ENCODE measurements around the gene PNPT1.

The PNPT1 gene

DNA sequence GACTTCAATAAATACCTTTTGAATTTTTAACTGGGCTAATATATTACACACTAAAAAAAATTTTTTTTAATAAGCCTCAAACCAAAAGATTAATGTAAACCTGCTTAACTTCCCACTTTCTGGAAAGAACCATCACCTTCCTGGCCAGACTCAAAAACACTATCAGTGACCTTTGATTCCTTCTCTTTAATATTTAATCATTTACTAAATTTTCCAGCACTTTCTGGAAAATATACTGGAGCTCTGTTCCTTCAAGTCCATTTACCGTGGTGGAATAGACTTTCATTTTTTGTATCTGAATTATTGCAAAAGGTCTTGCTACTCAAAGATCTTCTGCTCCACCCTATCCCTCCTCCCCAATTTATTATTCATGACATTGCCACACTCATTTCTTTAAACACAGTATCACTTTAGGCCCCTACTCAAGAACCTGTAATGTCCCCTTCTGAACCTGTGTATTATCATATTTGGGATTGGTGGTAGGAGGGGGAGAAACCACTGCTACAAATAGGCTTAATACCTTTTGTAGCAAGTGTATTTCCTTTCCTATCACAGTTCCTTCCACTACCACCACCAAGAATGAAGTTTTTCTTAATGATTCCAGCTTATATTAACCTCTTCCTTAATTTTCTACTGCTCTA lies 83.6 kb downstream of the PNPT1 start:
- TF ChIP-seq BACH2 (CRISPR knock-in tag; IDR thresholded peaks at IDR 0.05; ENCODE audit: borderline replicate concordance) (no peak), ZFP3 (CRISPR knock-in tag; IDR thresholded peaks at IDR 0.05) (no peak), RARB (CRISPR knock-in tag; IDR thresholded peaks at IDR 0.05) (no peak), ZNF8 (CRISPR knock-in tag; IDR thresholded peaks at IDR 0.05) (no peak), ARNTL (CRISPR knock-in tag; IDR thresholded peaks at IDR 0.05; ENCODE audit: borderline replicate concordance, low read depth) (no peak), ZNF70 (CRISPR knock-in tag; IDR thresholded peaks at IDR 0.05) (no peak), TCF4 (CRISPR knock-in tag; IDR thresholded peaks at IDR 0.05; ENCODE audit: borderline replicate concordance) (no peak), ISL1 (CRISPR knock-in tag; IDR thresholded peaks at IDR 0.05) (no peak), OSR1 (CRISPR knock-in tag; IDR thresholded peaks at IDR 0.05) (no peak), ZFP30 (CRISPR knock-in tag; IDR thresholded peaks at IDR 0.05) (no peak), CSDC2 (CRISPR knock-in tag; IDR thresholded peaks at IDR 0.05) (no peak), PPARA (CRISPR knock-in tag; IDR thresholded peaks at IDR 0.05; ENCODE audit: borderline replicate concordance) (no peak)
- TF ChIP-seq, protein P1, sequence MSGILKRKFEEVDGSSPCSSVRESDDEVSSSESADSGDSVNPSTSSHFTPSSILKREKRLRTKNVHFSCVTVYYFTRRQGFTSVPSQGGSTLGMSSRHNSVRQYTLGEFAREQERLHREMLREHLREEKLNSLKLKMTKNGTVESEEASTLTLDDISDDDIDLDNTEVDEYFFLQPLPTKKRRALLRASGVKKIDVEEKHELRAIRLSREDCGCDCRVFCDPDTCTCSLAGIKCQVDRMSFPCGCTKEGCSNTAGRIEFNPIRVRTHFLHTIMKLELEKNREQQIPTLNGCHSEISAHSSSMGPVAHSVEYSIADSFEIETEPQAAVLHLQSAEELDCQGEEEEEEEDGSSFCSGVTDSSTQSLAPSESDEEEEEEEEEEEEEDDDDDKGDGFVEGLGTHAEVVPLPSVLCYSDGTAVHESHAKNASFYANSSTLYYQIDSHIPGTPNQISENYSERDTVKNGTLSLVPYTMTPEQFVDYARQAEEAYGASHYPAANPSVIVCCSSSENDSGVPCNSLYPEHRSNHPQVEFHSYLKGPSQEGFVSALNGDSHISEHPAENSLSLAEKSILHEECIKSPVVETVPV (CRISPR knock-in tag; IDR thresholded peaks at IDR 0.05) = no peak
- TF ChIP-seq, protein P2, sequence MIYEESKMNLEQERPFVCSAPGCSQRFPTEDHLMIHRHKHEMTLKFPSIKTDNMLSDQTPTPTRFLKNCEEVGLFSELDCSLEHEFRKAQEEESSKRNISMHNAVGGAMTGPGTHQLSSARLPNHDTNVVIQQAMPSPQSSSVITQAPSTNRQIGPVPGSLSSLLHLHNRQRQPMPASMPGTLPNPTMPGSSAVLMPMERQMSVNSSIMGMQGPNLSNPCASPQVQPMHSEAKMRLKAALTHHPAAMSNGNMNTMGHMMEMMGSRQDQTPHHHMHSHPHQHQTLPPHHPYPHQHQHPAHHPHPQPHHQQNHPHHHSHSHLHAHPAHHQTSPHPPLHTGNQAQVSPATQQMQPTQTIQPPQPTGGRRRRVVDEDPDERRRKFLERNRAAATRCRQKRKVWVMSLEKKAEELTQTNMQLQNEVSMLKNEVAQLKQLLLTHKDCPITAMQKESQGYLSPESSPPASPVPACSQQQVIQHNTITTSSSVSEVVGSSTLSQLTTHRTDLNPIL (CRISPR knock-in tag; IDR thresholded peaks at IDR 0.05; ENCODE audit: low read depth) = no peak
- TF ChIP-seq, protein P3, sequence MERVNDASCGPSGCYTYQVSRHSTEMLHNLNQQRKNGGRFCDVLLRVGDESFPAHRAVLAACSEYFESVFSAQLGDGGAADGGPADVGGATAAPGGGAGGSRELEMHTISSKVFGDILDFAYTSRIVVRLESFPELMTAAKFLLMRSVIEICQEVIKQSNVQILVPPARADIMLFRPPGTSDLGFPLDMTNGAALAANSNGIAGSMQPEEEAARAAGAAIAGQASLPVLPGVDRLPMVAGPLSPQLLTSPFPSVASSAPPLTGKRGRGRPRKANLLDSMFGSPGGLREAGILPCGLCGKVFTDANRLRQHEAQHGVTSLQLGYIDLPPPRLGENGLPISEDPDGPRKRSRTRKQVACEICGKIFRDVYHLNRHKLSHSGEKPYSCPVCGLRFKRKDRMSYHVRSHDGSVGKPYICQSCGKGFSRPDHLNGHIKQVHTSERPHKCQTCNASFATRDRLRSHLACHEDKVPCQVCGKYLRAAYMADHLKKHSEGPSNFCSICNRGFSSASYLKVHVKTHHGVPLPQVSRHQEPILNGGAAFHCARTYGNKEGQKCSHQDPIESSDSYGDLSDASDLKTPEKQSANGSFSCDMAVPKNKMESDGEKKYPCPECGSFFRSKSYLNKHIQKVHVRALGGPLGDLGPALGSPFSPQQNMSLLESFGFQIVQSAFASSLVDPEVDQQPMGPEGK (CRISPR knock-in tag; IDR thresholded peaks at IDR 0.05; ENCODE audit: borderline replicate concordance) = no peak
- ATAC-seq = no peak

DNA sequence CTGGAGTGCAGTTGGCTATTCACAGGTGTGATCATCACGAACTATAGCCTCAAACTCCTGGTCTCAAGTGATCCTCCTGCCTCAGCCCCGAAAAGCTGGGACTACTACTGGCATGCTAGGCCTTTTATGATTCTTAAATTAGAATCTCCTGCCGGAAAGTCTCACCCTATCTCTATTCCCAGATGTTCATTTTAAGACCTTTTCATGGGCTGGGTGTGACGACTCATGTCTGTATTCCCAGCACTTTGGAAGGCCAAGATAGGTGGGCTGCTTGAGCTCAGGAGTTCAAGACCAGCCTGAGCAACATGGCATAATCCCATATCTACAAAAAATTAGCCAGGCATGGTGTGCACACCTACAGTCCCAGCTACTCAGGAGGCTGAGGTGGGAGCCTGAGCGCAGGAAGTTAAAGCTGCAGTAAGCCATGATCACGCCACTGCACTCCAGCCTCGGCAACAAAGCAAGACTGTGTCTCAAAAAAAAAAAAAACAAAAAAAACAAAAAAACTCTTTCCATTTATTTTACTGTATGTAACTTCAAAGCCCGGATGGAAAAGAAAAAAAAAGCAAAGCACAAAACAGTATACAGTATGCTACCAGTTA lies 84.3 kb downstream of the PNPT1 start:
- ATAC-seq = no peak
- TF ChIP-seq ZNF8 (CRISPR knock-in tag; IDR thresholded peaks at IDR 0.05) (no peak), TOX (CRISPR knock-in tag; IDR thresholded peaks at IDR 0.05; ENCODE audit: borderline replicate concordance) (no peak), OSR1 (CRISPR knock-in tag; IDR thresholded peaks at IDR 0.05) (no peak), BACH2 (CRISPR knock-in tag; IDR thresholded peaks at IDR 0.05; ENCODE audit: borderline replicate concordance) (no peak), RARB (CRISPR knock-in tag; IDR thresholded peaks at IDR 0.05) (no peak), TCF4 (CRISPR knock-in tag; IDR thresholded peaks at IDR 0.05; ENCODE audit: borderline replicate concordance) (no peak), GLIS3 (CRISPR knock-in tag; IDR thresholded peaks at IDR 0.05) (no peak), PPARA (CRISPR knock-in tag; IDR thresholded peaks at IDR 0.05; ENCODE audit: borderline replicate concordance) (no peak), CSDC2 (CRISPR knock-in tag; IDR thresholded peaks at IDR 0.05) (no peak)
- TF ChIP-seq, protein P4, sequence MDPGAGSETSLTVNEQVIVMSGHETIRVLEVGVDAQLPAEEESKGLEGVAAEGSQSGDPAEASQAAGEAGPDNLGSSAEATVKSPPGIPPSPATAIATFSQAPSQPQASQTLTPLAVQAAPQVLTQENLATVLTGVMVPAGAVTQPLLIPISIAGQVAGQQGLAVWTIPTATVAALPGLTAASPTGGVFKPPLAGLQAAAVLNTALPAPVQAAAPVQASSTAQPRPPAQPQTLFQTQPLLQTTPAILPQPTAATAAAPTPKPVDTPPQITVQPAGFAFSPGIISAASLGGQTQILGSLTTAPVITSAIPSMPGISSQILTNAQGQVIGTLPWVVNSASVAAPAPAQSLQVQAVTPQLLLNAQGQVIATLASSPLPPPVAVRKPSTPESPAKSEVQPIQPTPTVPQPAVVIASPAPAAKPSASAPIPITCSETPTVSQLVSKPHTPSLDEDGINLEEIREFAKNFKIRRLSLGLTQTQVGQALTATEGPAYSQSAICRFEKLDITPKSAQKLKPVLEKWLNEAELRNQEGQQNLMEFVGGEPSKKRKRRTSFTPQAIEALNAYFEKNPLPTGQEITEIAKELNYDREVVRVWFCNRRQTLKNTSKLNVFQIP (CRISPR knock-in tag; IDR thresholded peaks at IDR 0.05; ENCODE audit: borderline replicate concordance, low read depth) = no peak
- TF ChIP-seq, protein P2 (CRISPR knock-in tag; IDR thresholded peaks at IDR 0.05; ENCODE audit: low read depth) = no peak

DNA sequence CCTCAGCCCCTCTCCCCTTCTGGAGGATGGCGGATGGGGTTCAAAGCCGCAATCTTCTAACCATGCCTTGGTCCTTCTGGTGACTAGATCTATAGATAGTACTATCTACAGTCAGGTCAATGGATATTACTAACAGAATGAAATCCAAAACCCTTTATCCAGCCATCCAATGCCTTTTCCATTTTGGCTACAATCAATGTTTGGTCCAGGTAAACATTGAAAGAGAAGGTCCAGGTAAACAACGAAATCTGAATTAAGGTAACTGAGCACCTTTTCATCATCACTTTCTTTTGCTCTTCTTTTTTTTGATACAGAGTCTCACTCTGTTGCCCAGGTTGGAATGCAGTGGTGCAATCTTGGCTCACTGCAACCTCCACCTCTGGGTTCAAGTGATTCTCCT lies 85.9 kb downstream of the PNPT1 start:
- TF ChIP-seq TOX (CRISPR knock-in tag; IDR thresholded peaks at IDR 0.05; ENCODE audit: borderline replicate concordance) (no peak), ESRRG (CRISPR knock-in tag; IDR thresholded peaks at IDR 0.05) (no peak), BACH2 (CRISPR knock-in tag; IDR thresholded peaks at IDR 0.05; ENCODE audit: borderline replicate concordance) (no peak), PPARA (CRISPR knock-in tag; IDR thresholded peaks at IDR 0.05; ENCODE audit: borderline replicate concordance) (no peak), ZC3H10 (CRISPR knock-in tag; IDR thresholded peaks at IDR 0.05) (no peak), SNAI2 (CRISPR knock-in tag; IDR thresholded peaks at IDR 0.05) (no peak), ZFP3 (CRISPR knock-in tag; IDR thresholded peaks at IDR 0.05) (no peak), ISL1 (CRISPR knock-in tag; IDR thresholded peaks at IDR 0.05) (no peak), TCF4 (CRISPR knock-in tag; IDR thresholded peaks at IDR 0.05; ENCODE audit: borderline replicate concordance) (no peak)
- TF ChIP-seq, protein P3 (CRISPR knock-in tag; IDR thresholded peaks at IDR 0.05; ENCODE audit: borderline replicate concordance) = no peak
- TF ChIP-seq, protein P5, sequence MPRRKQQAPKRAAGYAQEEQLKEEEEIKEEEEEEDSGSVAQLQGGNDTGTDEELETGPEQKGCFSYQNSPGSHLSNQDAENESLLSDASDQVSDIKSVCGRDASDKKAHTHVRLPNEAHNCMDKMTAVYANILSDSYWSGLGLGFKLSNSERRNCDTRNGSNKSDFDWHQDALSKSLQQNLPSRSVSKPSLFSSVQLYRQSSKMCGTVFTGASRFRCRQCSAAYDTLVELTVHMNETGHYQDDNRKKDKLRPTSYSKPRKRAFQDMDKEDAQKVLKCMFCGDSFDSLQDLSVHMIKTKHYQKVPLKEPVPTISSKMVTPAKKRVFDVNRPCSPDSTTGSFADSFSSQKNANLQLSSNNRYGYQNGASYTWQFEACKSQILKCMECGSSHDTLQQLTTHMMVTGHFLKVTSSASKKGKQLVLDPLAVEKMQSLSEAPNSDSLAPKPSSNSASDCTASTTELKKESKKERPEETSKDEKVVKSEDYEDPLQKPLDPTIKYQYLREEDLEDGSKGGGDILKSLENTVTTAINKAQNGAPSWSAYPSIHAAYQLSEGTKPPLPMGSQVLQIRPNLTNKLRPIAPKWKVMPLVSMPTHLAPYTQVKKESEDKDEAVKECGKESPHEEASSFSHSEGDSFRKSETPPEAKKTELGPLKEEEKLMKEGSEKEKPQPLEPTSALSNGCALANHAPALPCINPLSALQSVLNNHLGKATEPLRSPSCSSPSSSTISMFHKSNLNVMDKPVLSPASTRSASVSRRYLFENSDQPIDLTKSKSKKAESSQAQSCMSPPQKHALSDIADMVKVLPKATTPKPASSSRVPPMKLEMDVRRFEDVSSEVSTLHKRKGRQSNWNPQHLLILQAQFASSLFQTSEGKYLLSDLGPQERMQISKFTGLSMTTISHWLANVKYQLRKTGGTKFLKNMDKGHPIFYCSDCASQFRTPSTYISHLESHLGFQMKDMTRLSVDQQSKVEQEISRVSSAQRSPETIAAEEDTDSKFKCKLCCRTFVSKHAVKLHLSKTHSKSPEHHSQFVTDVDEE (CRISPR knock-in tag; IDR thresholded peaks at IDR 0.05) = no peak
- ATAC-seq = no peak
